HepG2 (cell line): Measurements from ENCODE around the gene PAXX. TPM values are rescaled to one million over a fixed set of nuclear protein-coding genes. Genes with fewer than 3 reads are reported as not detected.

Experiments used
- AGO2 ChIP-seq: fragments of 200-400 bp; formaldehyde crosslinking; optimal IDR thresholded peaks from 2 replicates; pipeline ENCODE3; 2017; ENCODE audit warnings: mild to moderate bottlenecking, low read depth, low read length, moderate library complexity
- CSRNP1 ChIP-seq: sonication (generic); formaldehyde crosslinking; IDR thresholded peaks from 2 replicates; pipeline ENCODE4 v1.8.1; 2023; ENCODE audit warnings: mild to moderate bottlenecking, missing genetic modification reagents
- HDAC1 ChIP-seq: sonication (generic); formaldehyde crosslinking; IDR thresholded peaks from 2 replicates; pipeline ENCODE4 v1.5.1; 2020; ENCODE audit warnings: mild to moderate bottlenecking, missing genetic modification reagents
- IKZF4 ChIP-seq: sonication (generic); formaldehyde crosslinking; IDR thresholded peaks from 2 replicates; pipeline ENCODE4 v1.5.1; 2020; ENCODE audit warnings: borderline replicate concordance, mild to moderate bottlenecking, low read depth, missing genetic modification reagents; ENCODE audit errors: not compliant biosample characterization
- ISX ChIP-seq: sonication (generic); formaldehyde crosslinking; conservative IDR thresholded peaks from 2 replicates; pipeline ENCODE4 v1.5.0; 2020; ENCODE audit warnings: missing genetic modification reagents
- PAX8 ChIP-seq: sonication (generic); formaldehyde crosslinking; IDR thresholded peaks from 2 replicates; pipeline ENCODE4 v1.8.0; 2022; ENCODE audit warnings: mild to moderate bottlenecking, missing genetic modification reagents, borderline replicate concordance
- PHF8 ChIP-seq: sonication (generic); formaldehyde crosslinking; IDR thresholded peaks from 2 replicates; pipeline ENCODE4 v1.5.0; 2020; ENCODE audit warnings: missing genetic modification reagents
- POLR2G ChIP-seq: fragments of 200-400 bp; formaldehyde crosslinking; IDR thresholded peaks from 2 replicates; pipeline ENCODE4 v1.6.1; 2018; ENCODE audit warnings: mild to moderate bottlenecking, low read depth, low read length, moderate library complexity
- YEATS4 ChIP-seq: sonication (generic); formaldehyde crosslinking; IDR thresholded peaks from 2 replicates; pipeline ENCODE4 v1.4.0; 2020; ENCODE audit warnings: missing genetic modification reagents, borderline replicate concordance
- ZFP36L1 ChIP-seq: sonication (generic); formaldehyde crosslinking; IDR thresholded peaks from 2 replicates; pipeline ENCODE4 v1.8.0; 2022; ENCODE audit warnings: mild to moderate bottlenecking, missing genetic modification reagents, moderate library complexity
- ZFX ChIP-seq: sonication (generic); formaldehyde crosslinking; IDR thresholded peaks from 2 replicates; pipeline ENCODE4 v1.4.0; 2020; ENCODE audit warnings: mild to moderate bottlenecking, low read depth, missing genetic modification reagents, moderate library complexity
- ZFY ChIP-seq: sonication (generic); formaldehyde crosslinking; IDR thresholded peaks from 2 replicates; pipeline ENCODE4 v1.4.0; 2020; ENCODE audit warnings: missing genetic modification reagents
- ZNF138 ChIP-seq: sonication (generic); formaldehyde crosslinking; IDR thresholded peaks from 2 replicates; pipeline ENCODE4 v1.5.0; 2020; ENCODE audit warnings: mild to moderate bottlenecking, low read depth, missing genetic modification reagents
- ZNF205 ChIP-seq: IDR thresholded peaks from 2 replicates; pipeline ENCODE4 v1.6.1; 2018; ENCODE audit warnings: missing biosample characterization, missing genetic modification reagents
- ZNF329 ChIP-seq: sonication (generic); formaldehyde crosslinking; IDR thresholded peaks from 2 replicates; pipeline ENCODE4 v1.9.0; 2021; ENCODE audit warnings: low read depth, mild to moderate bottlenecking, missing genetic modification reagents
- ZNF34 ChIP-seq: sonication (generic); formaldehyde crosslinking; IDR thresholded peaks from 2 replicates; pipeline ENCODE4 v1.4.0; 2020; ENCODE audit warnings: mild to moderate bottlenecking, missing genetic modification reagents, borderline replicate concordance
- ZNF431 ChIP-seq: sonication (generic); formaldehyde crosslinking; IDR thresholded peaks from 2 replicates; pipeline ENCODE4 v1.9.0; 2022; ENCODE audit warnings: missing genetic modification reagents, low read depth, mild to moderate bottlenecking, borderline replicate concordance
- ZNF451 ChIP-seq: sonication (generic); formaldehyde crosslinking; IDR thresholded peaks from 2 replicates; pipeline ENCODE4 v1.5.0; 2020; ENCODE audit warnings: mild to moderate bottlenecking, missing genetic modification reagents
- ZNF510 ChIP-seq: sonication (generic); formaldehyde crosslinking; IDR thresholded peaks from 2 replicates; pipeline ENCODE4 v1.4.0; 2020; ENCODE audit warnings: low read depth, mild to moderate bottlenecking, missing genetic modification reagents
- ZNF546 ChIP-seq: sonication (generic); formaldehyde crosslinking; conservative IDR thresholded peaks from 2 replicates; pipeline ENCODE4 v1.8.1; 2023; ENCODE audit warnings: mild to moderate bottlenecking, missing genetic modification reagents
- ZNF672 ChIP-seq: sonication (generic); formaldehyde crosslinking; IDR thresholded peaks from 2 replicates; pipeline ENCODE4 v1.8.1; 2022; ENCODE audit warnings: missing genetic modification reagents
- ZNF777 ChIP-seq: sonication (generic); formaldehyde crosslinking; IDR thresholded peaks from 2 replicates; pipeline ENCODE4 v1.4.0; 2020; ENCODE audit warnings: missing genetic modification reagents
- polyA plus RNA-seq, 8 experiments: library from polyadenylated mRNA; depleted of rRNA in 3 of 8; stranded (reverse) in 7 of 8; unstranded in 1 of 8; fragments of >200 nt; fragmentation: Illumina TruSeq in 4 of 8; extraction: Trizol in 4 of 8; gene quantifications; 2 replicates each; pipeline versions ENCODE4 v1.2.1 to v1.2.3, GENCODE V29; 2011 to 2016; ENCODE audit warnings: low read depth in 4 of 8, missing spikeins in 1 of 8, mixed read lengths in 1 of 8; ENCODE audit not compliant: insufficient read depth in 1 of 8
- total RNA-seq, 5 experiments: library from RNA; depleted of rRNA; stranded (reverse); fragments of >200 nt; fragmentation: Illumina TruSeq; extraction: Trizol; gene quantifications; 2 replicates each; pipeline ENCODE4 v1.2.3, GENCODE V29; 2016; ENCODE audit warnings: low read depth in 1 of 5
- TF ChIP-seq, protein P1 (sequence below): sonication (generic); formaldehyde crosslinking; IDR thresholded peaks from 2 replicates; pipeline ENCODE4 v1.5.1; 2020; ENCODE audit warnings: mild to moderate bottlenecking, missing genetic modification reagents, moderate library complexity
- TF ChIP-seq, protein P2 (sequence below): sonication (generic); formaldehyde crosslinking; conservative IDR thresholded peaks from 2 replicates; pipeline ENCODE4 v1.8.1; 2023; ENCODE audit warnings: missing genetic modification reagents

PAXX gene
- total and polyA plus RNA-seq, 2 of the 13 experiments (the other 11 are each of a cell fraction or from before 2014, with no cell fraction given), result 14.0 to 31.9 TPM

GRCh38 chr9:136944212-136944518 is 48.1 kb upstream of the PAXX start (continued):
- TF ChIP-seq ZNF672 (CRISPR knock-in tag) (0 out of 2 replicates have a peak, but pooled peaks have one; percentile 41), ZNF205 (CRISPR knock-in tag) (no peak), ZNF34 (CRISPR knock-in tag) (peak; percentile 47; the same call in 1 of the 2 replicates), YEATS4 (0 out of 2 replicates have a peak, but pooled peaks have one; percentile 52), POLR2G (peak; percentile 62), ZNF329 (CRISPR knock-in tag) (peak; percentile 57; the same call in 1 of the 2 replicates), ZNF510 (CRISPR knock-in tag) (peak; percentile 62; the same call in 1 of the 2 replicates), ZFP36L1 (CRISPR knock-in tag) (no peak), ZNF431 (CRISPR knock-in tag) (0 out of 2 replicates have a peak, but pooled peaks have one; percentile 6), ZNF777 (CRISPR knock-in tag) (peak; percentile 73), ZNF138 (CRISPR knock-in tag) (0 out of 2 replicates have a peak, but pooled peaks have one; percentile 21), ZFX (CRISPR knock-in tag) (peak; percentile 62; the same call in 1 of the 2 replicates), CSRNP1 (CRISPR knock-in tag) (no peak), HDAC1 (CRISPR knock-in tag) (no peak), PAX8 (CRISPR knock-in tag) (0 out of 2 replicates have a peak, but pooled peaks have one; percentile 31), ZNF451 (CRISPR knock-in tag) (0 out of 2 replicates have a peak, but pooled peaks have one; percentile 7), ZFY (CRISPR knock-in tag) (peak; percentile 87), PHF8 (CRISPR knock-in tag) (peak; percentile 15; the same call in 1 of the 2 replicates), IKZF4 (peak; percentile 13), ZNF546 (no peak), ISX (CRISPR knock-in tag) (no peak), AGO2 (peak; percentile 50)
- TF ChIP-seq, protein P1, sequence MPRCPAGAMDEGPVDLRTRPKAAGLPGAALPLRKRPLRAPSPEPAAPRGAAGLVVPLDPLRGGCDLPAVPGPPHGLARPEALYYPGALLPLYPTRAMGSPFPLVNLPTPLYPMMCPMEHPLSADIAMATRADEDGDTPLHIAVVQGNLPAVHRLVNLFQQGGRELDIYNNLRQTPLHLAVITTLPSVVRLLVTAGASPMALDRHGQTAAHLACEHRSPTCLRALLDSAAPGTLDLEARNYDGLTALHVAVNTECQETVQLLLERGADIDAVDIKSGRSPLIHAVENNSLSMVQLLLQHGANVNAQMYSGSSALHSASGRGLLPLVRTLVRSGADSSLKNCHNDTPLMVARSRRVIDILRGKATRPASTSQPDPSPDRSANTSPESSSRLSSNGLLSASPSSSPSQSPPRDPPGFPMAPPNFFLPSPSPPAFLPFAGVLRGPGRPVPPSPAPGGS (CRISPR knock-in tag), result peak; percentile 10; the same call in 1 of the 2 replicates
- TF ChIP-seq, protein P2, sequence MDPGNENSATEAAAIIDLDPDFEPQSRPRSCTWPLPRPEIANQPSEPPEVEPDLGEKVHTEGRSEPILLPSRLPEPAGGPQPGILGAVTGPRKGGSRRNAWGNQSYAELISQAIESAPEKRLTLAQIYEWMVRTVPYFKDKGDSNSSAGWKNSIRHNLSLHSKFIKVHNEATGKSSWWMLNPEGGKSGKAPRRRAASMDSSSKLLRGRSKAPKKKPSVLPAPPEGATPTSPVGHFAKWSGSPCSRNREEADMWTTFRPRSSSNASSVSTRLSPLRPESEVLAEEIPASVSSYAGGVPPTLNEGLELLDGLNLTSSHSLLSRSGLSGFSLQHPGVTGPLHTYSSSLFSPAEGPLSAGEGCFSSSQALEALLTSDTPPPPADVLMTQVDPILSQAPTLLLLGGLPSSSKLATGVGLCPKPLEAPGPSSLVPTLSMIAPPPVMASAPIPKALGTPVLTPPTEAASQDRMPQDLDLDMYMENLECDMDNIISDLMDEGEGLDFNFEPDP (CRISPR knock-in tag), result 0 out of 2 replicates have a peak, but pooled peaks have one; percentile 78
